ENCODE data around the gene WDR74. TPM values are rescaled to one million over a fixed set of nuclear protein-coding genes. Genes with fewer than 3 reads are reported as not detected.
A peak's percentile ranks its signal among the peaks of the same experiment; 100 is the strongest.

WDR74 gene
- total RNA-seq, 4 donors from 2014 or later = 66.4 to 133 (median 87.0) TPM

- Histone ChIP-seq H3K36me3 (peaks cover 0 to 43% of the 10 kb centered on the region in 2 donors), H3K4me1 (peaks cover 24 to 28% of the 10 kb centered on the region in 2 donors), H3K27ac (peak overlapping the region; percentile 91 to 98 (median 94)), H3K27me3 (no peaks in the 10 kb centered on the region), H3K4me3 (peak overlapping the region; percentile 69 to 95 (median 78)), H3K9me3 (no peaks in the 10 kb centered on the region)
- DNase-seq (no peak), ATAC-seq (peak; percentile 7 to 23)
- intact Hi-C loops (cut with DNase I; ENCODE audit: low total_unique reads) (loop anchor here (1.0 to 2.0 kb wide), 3 partner anchors 17 to 77 kb away; partner anchors contain the start of gene TMEM179B), in situ Hi-C loops (cut with MboI; ENCODE audit: low sequenced_read_pairs in 4 of 4) (no loop called here)
- no peak for TF ChIP-seq CTCF (IDR thresholded peaks at IDR 0.05 in 4 of 5, conservative IDR thresholded peaks at IDR 0.05 in 1 of 5)
- no peak for TF ChIP-seq POLR2A (IDR thresholded peaks at IDR 0.05)
Observed at GRCh38 chr11:62804310-62805075, 34.9 kb downstream of the WDR74 start.

DNA sequence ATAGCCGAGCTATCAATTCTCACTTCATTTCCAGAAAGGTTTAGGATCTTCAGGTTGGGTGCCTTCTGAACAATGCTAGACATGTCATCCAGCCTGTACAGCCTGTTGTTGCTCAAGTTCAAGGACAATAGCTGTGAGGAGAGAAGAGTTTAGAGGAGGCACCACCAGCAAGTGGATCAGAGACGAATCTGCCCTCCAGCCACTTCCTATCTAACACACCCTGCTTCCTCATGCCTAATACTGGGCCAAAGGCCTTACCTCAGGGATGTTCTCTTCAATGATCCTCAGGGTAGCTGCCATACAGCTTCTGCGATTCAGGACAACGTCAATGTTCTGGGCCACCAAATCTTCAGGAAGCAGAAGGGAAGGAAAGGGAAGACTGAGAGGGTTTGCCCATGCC is 38.3 kb downstream of the WDR74 start:
- peaks cover 0 to 77% of the 10 kb centered on the region in 2 donors for H3K36me3 ChIP-seq

DNA sequence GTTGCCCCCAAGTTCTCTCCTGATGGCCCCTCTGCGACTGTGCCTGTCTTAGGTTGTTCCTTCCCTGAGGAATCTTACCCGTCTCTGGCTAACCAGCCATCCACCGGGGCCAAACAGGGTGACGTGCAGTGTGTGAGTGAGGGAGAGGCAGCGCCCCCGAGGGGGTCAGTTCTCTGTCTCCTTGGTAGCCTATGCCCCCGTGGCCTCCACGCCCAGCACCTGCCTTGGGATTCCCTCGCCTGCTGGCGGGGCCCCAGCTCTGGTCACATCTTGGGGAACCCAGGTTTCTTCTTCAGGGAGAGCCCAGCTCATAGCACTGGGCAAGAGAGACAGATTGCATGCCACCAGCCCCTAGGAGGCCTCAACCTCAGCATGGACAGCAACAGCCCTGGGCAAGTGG is 39.9 kb downstream of the WDR74 start:
- Histone ChIP-seq H3K27me3 (no peaks in the 10 kb centered on the region), H3K27ac (peak overlapping the region in 1 of 4 donors; percentile 10), H3K36me3 (peaks cover 3 to 93% of the 10 kb centered on the region in 2 donors), H3K9me3 (no peaks in the 10 kb centered on the region), H3K4me3 (no peak overlapping the region), H3K4me1 (peaks cover 7 to 12% of the 10 kb centered on the region in 2 donors)
- intact Hi-C loops (cut with DNase I; ENCODE audit: low total_unique reads) (no loop called here), in situ Hi-C loops (cut with MboI; ENCODE audit: low sequenced_read_pairs in 4 of 4) (no loop called here)
- ATAC-seq (no peak), DNase-seq (no peak)
- TF ChIP-seq POLR2A (IDR thresholded peaks at IDR 0.05) = no peak
- no peak for TF ChIP-seq CTCF (IDR thresholded peaks at IDR 0.05 in 4 of 5, conservative IDR thresholded peaks at IDR 0.05 in 1 of 5)

More for the DNA sequence above, 38.3 kb downstream of the WDR74 start:
- Histone ChIP-seq H3K27ac (no peak overlapping the region), H3K4me3 (no peak overlapping the region), H3K9me3 (no peaks in the 10 kb centered on the region), H3K4me1 (peaks cover 12 to 15% of the 10 kb centered on the region in 2 donors), H3K27me3 (no peaks in the 10 kb centered on the region)
- in situ Hi-C loops (cut with MboI; ENCODE audit: low sequenced_read_pairs in 4 of 4) = no loop called here
- no peak for DNase-seq
- intact Hi-C loops (cut with DNase I; ENCODE audit: low total_unique reads) = no loop called here
- TF ChIP-seq POLR2A (IDR thresholded peaks at IDR 0.05) = no peak
- no peak for TF ChIP-seq CTCF (IDR thresholded peaks at IDR 0.05 in 4 of 5, conservative IDR thresholded peaks at IDR 0.05 in 1 of 5)
- no peak for ATAC-seq

GRCh38 chr11:62796281-62796680 is 43.1 kb downstream of the WDR74 start:
- Histone ChIP-seq H3K4me3 (no peak overlapping the region), H3K36me3 (peaks cover 3 to 93% of the 10 kb centered on the region in 2 donors), H3K4me1 (peaks cover 11 to 12% of the 10 kb centered on the region in 2 donors), H3K27me3 (no peaks in the 10 kb centered on the region), H3K9me3 (no peaks in the 10 kb centered on the region), H3K27ac (no peak overlapping the region)
- DNase-seq (no peak), ATAC-seq (no peak)
- in situ Hi-C loops (cut with MboI; ENCODE audit: low sequenced_read_pairs in 4 of 4) = no loop called here
- intact Hi-C loops (cut with DNase I; ENCODE audit: low total_unique reads) = no loop called here
- TF ChIP-seq POLR2A (IDR thresholded peaks at IDR 0.05) (no peak), CTCF (IDR thresholded peaks at IDR 0.05 in 4 of 5, conservative IDR thresholded peaks at IDR 0.05 in 1 of 5) (no peak)

Measured in gastrocnemius medialis (tissue), 4 donors.